ENCODE results near the gene GRM7.

Gene GRM7

GRCh38 chr3:7469866-7470265 lies 609.0 kb downstream of the GRM7 start:
- no peak for DNase-seq (ENCODE audit: low read depth)
- in situ Hi-C loops (cut with HindIII; ENCODE audit: low sequenced_read_pairs) = no loop called here
- H3K4me3 ChIP-seq (ENCODE audit: low read depth, low read length) = no peak overlapping the region
- TF ChIP-seq CTCF (IDR thresholded peaks at IDR 0.05; ENCODE audit: low read depth, low read length, missing control alignments) = no peak

- H3K4me3 ChIP-seq (ENCODE audit: low read depth, low read length) = no peak overlapping the region
- no peak for TF ChIP-seq CTCF (IDR thresholded peaks at IDR 0.05; ENCODE audit: low read depth, low read length, missing control alignments)
- DNase-seq (ENCODE audit: low read depth) = peak; percentile 68
- in situ Hi-C loops (cut with HindIII; ENCODE audit: low sequenced_read_pairs) = no loop called here
Observed at GRCh38 chr3:7484636-7485035, 623.7 kb downstream of the GRM7 start.

GRCh38 chr3:7487763-7488162 lies 626.8 kb downstream of the GRM7 start:
- DNase-seq (ENCODE audit: low read depth) = no peak
- no peak for TF ChIP-seq CTCF (IDR thresholded peaks at IDR 0.05; ENCODE audit: low read depth, low read length, missing control alignments)
- no peak overlapping the region for H3K4me3 ChIP-seq (ENCODE audit: low read depth, low read length)
- in situ Hi-C loops (cut with HindIII; ENCODE audit: low sequenced_read_pairs) = no loop called here

GRCh38 chr3:7489417-7489816 lies 628.5 kb downstream of the GRM7 start:
- in situ Hi-C loops (cut with HindIII; ENCODE audit: low sequenced_read_pairs) = no loop called here
- no peak overlapping the region for H3K4me3 ChIP-seq (ENCODE audit: low read depth, low read length)
- DNase-seq (ENCODE audit: low read depth) = no peak
- no peak for TF ChIP-seq CTCF (IDR thresholded peaks at IDR 0.05; ENCODE audit: low read depth, low read length, missing control alignments)

GRCh38 chr3:7498715-7499114 lies 637.8 kb downstream of the GRM7 start:
- TF ChIP-seq CTCF (IDR thresholded peaks at IDR 0.05; ENCODE audit: low read depth, low read length, missing control alignments) = no peak
- in situ Hi-C loops (cut with HindIII; ENCODE audit: low sequenced_read_pairs) = no loop called here
- no peak overlapping the region for H3K4me3 ChIP-seq (ENCODE audit: low read depth, low read length)
- no peak for DNase-seq (ENCODE audit: low read depth)

- no peak for TF ChIP-seq CTCF (IDR thresholded peaks at IDR 0.05; ENCODE audit: low read depth, low read length, missing control alignments)
- no peak overlapping the region for H3K4me3 ChIP-seq (ENCODE audit: low read depth, low read length)
- in situ Hi-C loops (cut with HindIII; ENCODE audit: low sequenced_read_pairs) = no loop called here
- no peak for DNase-seq (ENCODE audit: low read depth)
Observed at GRCh38 chr3:7503431-7503830, 642.5 kb downstream of the GRM7 start.
